Measurements from ENCODE around the gene CYB561D1. TPM values are rescaled to one million over a fixed set of nuclear protein-coding genes. Genes with fewer than 3 reads are reported as not detected.
A peak's percentile ranks its signal among the peaks of the same experiment; 100 is the strongest.

Gene CYB561D1
- total and polyA plus RNA-seq, 4 experiments from 2014 or later: 13.6 to 41.6 (median 28.9) TPM

DNA sequence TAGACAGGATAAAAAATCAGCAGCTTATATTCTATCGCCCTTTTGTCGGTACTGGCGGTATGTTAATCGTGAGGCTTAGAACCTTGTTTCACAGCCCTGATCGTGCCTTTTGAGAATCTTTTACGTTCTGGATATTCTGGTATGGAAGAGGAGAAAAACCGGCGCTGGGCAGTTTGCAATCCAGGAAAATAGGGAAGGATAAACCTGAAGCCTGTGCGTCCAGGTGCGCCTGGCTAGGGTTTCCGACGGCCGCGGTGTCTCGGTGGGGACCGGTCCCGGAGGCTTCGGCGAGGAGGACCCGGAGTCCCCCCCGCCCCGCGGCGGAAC lies 27.8 kb upstream of the CYB561D1 start:
- H3K4me1 Mint-ChIP-seq: peaks cover 0 to 7% (median 2%) of the 10 kb centered on the region in 4 donors
- H3K27me3 Mint-ChIP-seq: peaks cover 38 to 64% of the 10 kb centered on the region in 2 donors
- no peaks in the 10 kb centered on the region for H3K36me3 ChIP-seq (ENCODE audit: insufficient read depth, low read length)
- no peaks in the 10 kb centered on the region for H3K9me3 Mint-ChIP-seq
- POLR2A ChIA-PET (ENCODE audit: partially characterized antibody): no interaction called here
- peak overlapping the region in 1 of 7 donors; percentile 59 for H3K27ac Mint-ChIP-seq
- H3K4me3 Mint-ChIP-seq: peak overlapping the region; percentile 67 to 86 (median 74)
- peak overlapping the region in 1 of 2 donors; percentile 46 for H3K4me3 ChIP-seq (ENCODE audit: low read length in 2 of 2)
- no peaks in the 10 kb centered on the region for H3K36me3 Mint-ChIP-seq
- H3K9me3 ChIP-seq (ENCODE audit: control insufficient read depth in 1 of 2, low read length in 2 of 2): no peaks in the 10 kb centered on the region
- no peak overlapping the region for H3K27ac ChIP-seq (ENCODE audit: low read depth, low read length)
- CTCF ChIA-PET (ENCODE audit: partially characterized antibody): no interaction called here
- H3K27me3 ChIP-seq (ENCODE audit: insufficient read depth, low read length): peaks cover 44% of the 10 kb centered on the region
- DNase-seq: no peak
- intact Hi-C loops (cut with micrococcal nuclease): no loop called here
- H3K4me1 ChIP-seq (ENCODE audit: insufficient read depth, low read length): no peaks in the 10 kb centered on the region

- Histone ChIP-seq H3K4me3 (ENCODE audit: low read length in 2 of 2) (peak within 1 kb of the TSS in 1 of 2 donors; percentile 46), H3K9me3 (ENCODE audit: control insufficient read depth in 1 of 2, low read length in 2 of 2) (no peaks in the 10 kb centered on the region), H3K27ac (ENCODE audit: low read depth, low read length) (no peak within 1 kb of the TSS), H3K27me3 (ENCODE audit: insufficient read depth, low read length) (peaks cover 44% of the 10 kb centered on the region), H3K4me1 (ENCODE audit: insufficient read depth, low read length) (no peaks in the 10 kb centered on the region), H3K36me3 (ENCODE audit: insufficient read depth, low read length) (no peaks in the 10 kb centered on the region)
- peak within 1 kb of the TSS in 1 of 7 donors; percentile 59 for H3K27ac Mint-ChIP-seq
- H3K4me1 Mint-ChIP-seq: peaks cover 0 to 7% (median 2%) of the 10 kb centered on the region in 4 donors
- peak within 1 kb of the TSS; percentile 67 to 86 (median 74) for H3K4me3 Mint-ChIP-seq
- intact Hi-C loops (cut with micrococcal nuclease): no loop called here
- ChIA-PET POLR2A (ENCODE audit: partially characterized antibody) (no interaction called here), CTCF (ENCODE audit: partially characterized antibody) (no interaction called here)
- H3K27me3 Mint-ChIP-seq: peaks cover 38 to 59% of the 10 kb centered on the region in 2 donors
- no peaks in the 10 kb centered on the region for H3K9me3 Mint-ChIP-seq
- H3K36me3 Mint-ChIP-seq: no peaks in the 10 kb centered on the region
- DNase-seq: no peak
Observed at GRCh38 chr1:109466452-109467300, 27.2 kb upstream of the CYB561D1 start, which contains the start of gene SYPL2. SYPL2 (plus strand) TSS chr1:109466546; CDS start chr1:109466844, 298 bp downstream.

DNA sequence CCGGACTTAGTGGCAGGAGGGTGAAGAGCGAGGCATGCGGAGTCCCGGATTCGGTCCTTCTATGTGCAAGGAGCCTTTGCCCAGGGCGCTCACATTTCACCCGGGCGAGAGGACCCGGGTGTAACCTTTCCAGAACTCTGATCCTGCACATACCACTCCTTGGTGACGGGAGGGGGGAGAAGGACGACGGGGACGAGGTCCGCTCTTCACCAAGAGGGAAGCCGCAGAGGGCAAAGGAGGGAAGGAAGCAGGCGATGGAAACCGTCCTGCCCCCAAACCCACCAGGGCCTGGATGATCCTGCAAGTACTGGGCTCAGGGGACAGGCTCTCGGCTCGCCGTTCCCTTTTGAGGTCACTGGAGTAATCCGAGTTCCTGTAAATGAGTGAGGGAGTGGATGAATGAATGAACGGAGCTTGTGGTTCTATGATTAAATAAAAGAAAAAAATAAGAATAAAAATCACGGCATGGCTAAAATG lies 26.6 kb upstream of the CYB561D1 start:
- DNase-seq: no peak
- intact Hi-C loops (cut with micrococcal nuclease): no loop called here
- Histone ChIP-seq H3K4me1 (ENCODE audit: insufficient read depth, low read length) (no peaks in the 10 kb centered on the region), H3K27me3 (ENCODE audit: insufficient read depth, low read length) (peaks cover 39% of the 10 kb centered on the region), H3K27ac (ENCODE audit: low read depth, low read length) (no peak overlapping the region), H3K4me3 (ENCODE audit: low read length in 2 of 2) (no peak overlapping the region), H3K36me3 (ENCODE audit: insufficient read depth, low read length) (no peaks in the 10 kb centered on the region), H3K9me3 (ENCODE audit: control insufficient read depth in 1 of 2, low read length in 2 of 2) (no peaks in the 10 kb centered on the region)
- Mint-ChIP-seq H3K27me3 (peaks cover 36 to 59% of the 10 kb centered on the region in 2 donors), H3K9me3 (no peaks in the 10 kb centered on the region), H3K4me1 (peaks cover 0 to 7% (median 2%) of the 10 kb centered on the region in 4 donors), H3K4me3 (peak overlapping the region in 7 of 8 donors; percentile 47 to 72 (median 67)), H3K27ac (no peak overlapping the region), H3K36me3 (no peaks in the 10 kb centered on the region)
- ChIA-PET POLR2A (ENCODE audit: partially characterized antibody) (no interaction called here), CTCF (ENCODE audit: partially characterized antibody) (no interaction called here)

- ChIA-PET CTCF (ENCODE audit: partially characterized antibody) (no interaction called here), POLR2A (ENCODE audit: partially characterized antibody) (no interaction called here)
- no peaks in the 10 kb centered on the region for H3K36me3 ChIP-seq (ENCODE audit: insufficient read depth, low read length)
- H3K4me1 ChIP-seq (ENCODE audit: insufficient read depth, low read length): no peaks in the 10 kb centered on the region
- intact Hi-C loops (cut with micrococcal nuclease): no loop called here
- peaks cover 35 to 57% of the 10 kb centered on the region in 2 donors for H3K27me3 Mint-ChIP-seq
- no peak for DNase-seq
- H3K36me3 Mint-ChIP-seq: no peaks in the 10 kb centered on the region
- no peaks in the 10 kb centered on the region for H3K9me3 ChIP-seq (ENCODE audit: control insufficient read depth in 1 of 2, low read length in 2 of 2)
- H3K27me3 ChIP-seq (ENCODE audit: insufficient read depth, low read length): peaks cover 39% of the 10 kb centered on the region
- H3K27ac Mint-ChIP-seq: no peak overlapping the region
- H3K4me3 Mint-ChIP-seq: peak overlapping the region in 1 of 8 donors; percentile 72
- no peak overlapping the region for H3K4me3 ChIP-seq (ENCODE audit: low read length in 2 of 2)
- H3K4me1 Mint-ChIP-seq: peaks cover 0 to 7% (median 2%) of the 10 kb centered on the region in 4 donors
- H3K27ac ChIP-seq (ENCODE audit: low read depth, low read length): no peak overlapping the region
- H3K9me3 Mint-ChIP-seq: no peaks in the 10 kb centered on the region
Observed at GRCh38 chr1:109468061-109468460, 25.8 kb upstream of the CYB561D1 start.

DNA sequence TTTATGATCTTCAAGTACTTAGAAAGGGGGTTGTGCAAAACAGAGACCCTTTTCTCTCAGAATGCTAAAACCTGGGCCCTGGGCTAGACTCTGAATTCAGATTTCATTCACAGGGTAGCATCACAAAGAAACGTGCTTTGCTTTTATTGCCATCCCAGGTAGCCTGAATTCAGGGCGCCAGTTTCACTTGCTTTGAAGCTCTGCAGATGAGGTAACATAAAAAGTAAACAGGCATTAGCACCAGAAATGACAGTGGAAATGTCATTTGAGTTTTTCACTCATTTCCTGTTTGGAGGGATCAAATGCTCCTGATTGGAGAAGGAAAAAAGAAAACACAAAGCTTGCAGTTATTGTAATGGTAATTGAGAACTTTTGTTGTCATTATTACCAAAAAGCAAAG lies 25.0 kb upstream of the CYB561D1 start:
- no peak overlapping the region for H3K27ac ChIP-seq (ENCODE audit: low read depth, low read length)
- H3K36me3 ChIP-seq (ENCODE audit: insufficient read depth, low read length): no peaks in the 10 kb centered on the region
- Mint-ChIP-seq H3K36me3 (no peaks in the 10 kb centered on the region), H3K27me3 (peaks cover 35 to 60% of the 10 kb centered on the region in 2 donors), H3K9me3 (no peaks in the 10 kb centered on the region), H3K4me1 (peaks cover 0 to 7% (median 2%) of the 10 kb centered on the region in 4 donors), H3K4me3 (no peak overlapping the region), H3K27ac (no peak overlapping the region)
- no peak for DNase-seq
- H3K4me3 ChIP-seq (ENCODE audit: low read length in 2 of 2): no peak overlapping the region
- peaks cover 39% of the 10 kb centered on the region for H3K27me3 ChIP-seq (ENCODE audit: insufficient read depth, low read length)
- CTCF ChIA-PET (ENCODE audit: partially characterized antibody): interaction anchor here (1.3 kb wide), 1 partner anchor 15 kb away, joined by 3 read pairs; the partner anchor contains the start of gene ATXN7L2
- H3K4me1 ChIP-seq (ENCODE audit: insufficient read depth, low read length): no peaks in the 10 kb centered on the region
- POLR2A ChIA-PET (ENCODE audit: partially characterized antibody): no interaction called here
- no peaks in the 10 kb centered on the region for H3K9me3 ChIP-seq (ENCODE audit: control insufficient read depth in 1 of 2, low read length in 2 of 2)
- intact Hi-C loops (cut with micrococcal nuclease): no loop called here

DNA sequence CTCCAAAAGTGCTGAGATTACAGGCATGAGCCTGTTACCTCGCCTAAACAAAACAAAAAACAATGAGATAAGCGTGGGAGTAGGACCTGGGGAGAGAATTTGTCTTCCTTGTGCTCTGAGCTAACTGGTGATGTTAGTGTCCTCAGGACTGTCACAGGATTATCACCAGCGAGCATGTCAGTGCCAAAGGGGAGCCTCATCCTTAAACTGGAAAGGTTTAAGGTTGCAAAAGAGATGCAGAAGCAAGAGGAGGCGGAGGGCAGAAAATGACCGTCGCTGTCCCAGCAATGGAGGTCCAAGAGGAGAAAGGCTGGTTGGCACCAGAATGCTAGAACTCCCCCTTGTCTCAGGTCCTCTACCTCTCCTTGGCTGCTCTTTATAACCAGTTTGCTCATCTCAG lies 23.6 kb upstream of the CYB561D1 start:
- Mint-ChIP-seq H3K36me3 (no peaks in the 10 kb centered on the region), H3K27me3 (peaks cover 25 to 53% of the 10 kb centered on the region in 2 donors), H3K4me3 (no peak overlapping the region), H3K9me3 (no peaks in the 10 kb centered on the region), H3K27ac (no peak overlapping the region), H3K4me1 (peaks cover 0 to 7% (median 2%) of the 10 kb centered on the region in 4 donors)
- Histone ChIP-seq H3K36me3 (ENCODE audit: insufficient read depth, low read length) (no peaks in the 10 kb centered on the region), H3K4me3 (ENCODE audit: low read length in 2 of 2) (no peak overlapping the region), H3K27ac (ENCODE audit: low read depth, low read length) (no peak overlapping the region), H3K4me1 (ENCODE audit: insufficient read depth, low read length) (no peaks in the 10 kb centered on the region), H3K9me3 (ENCODE audit: control insufficient read depth in 1 of 2, low read length in 2 of 2) (no peaks in the 10 kb centered on the region), H3K27me3 (ENCODE audit: insufficient read depth, low read length) (peaks cover 39% of the 10 kb centered on the region)
- intact Hi-C loops (cut with micrococcal nuclease): no loop called here
- POLR2A ChIA-PET (ENCODE audit: partially characterized antibody): interaction anchor here (1.4 kb wide), 1 partner anchor 13 kb away, joined by 4 read pairs; the partner anchor contains the start of gene ATXN7L2
- CTCF ChIA-PET (ENCODE audit: partially characterized antibody): interaction anchor here (0.5 to 1.3 kb wide), 5 partner anchors 9 to 141 kb away, joined by 3 to 5 read pairs (median 4); no protein-coding TSS in a partner anchor
- DNase-seq: no peak

DNA sequence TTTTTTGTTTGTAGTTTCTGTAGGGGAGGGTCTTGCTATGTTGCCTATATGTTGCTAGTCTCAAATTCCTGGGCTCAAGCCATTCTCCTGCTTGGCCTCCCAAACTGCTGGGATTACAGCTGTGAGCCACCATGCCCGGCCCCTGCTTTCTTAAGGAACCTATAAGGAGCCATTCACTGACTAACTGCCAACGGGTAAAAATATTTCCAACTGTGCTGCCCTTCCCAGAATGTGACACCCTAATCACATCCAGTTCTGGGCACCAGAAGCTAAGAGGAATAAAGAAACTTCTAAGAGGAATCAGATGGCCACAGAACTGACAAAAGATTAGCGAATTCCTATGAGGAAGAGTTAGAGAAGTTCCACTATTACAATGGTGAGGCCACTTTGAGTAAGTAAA lies 21.1 kb upstream of the CYB561D1 start:
- no peaks in the 10 kb centered on the region for H3K4me1 Mint-ChIP-seq
- H3K36me3 Mint-ChIP-seq: no peaks in the 10 kb centered on the region
- H3K9me3 Mint-ChIP-seq: no peaks in the 10 kb centered on the region
- peaks cover 19 to 50% of the 10 kb centered on the region in 2 donors for H3K27me3 Mint-ChIP-seq
- Histone ChIP-seq H3K27ac (ENCODE audit: low read depth, low read length) (no peak overlapping the region), H3K36me3 (ENCODE audit: insufficient read depth, low read length) (no peaks in the 10 kb centered on the region), H3K4me1 (ENCODE audit: insufficient read depth, low read length) (no peaks in the 10 kb centered on the region), H3K4me3 (ENCODE audit: low read length in 2 of 2) (no peak overlapping the region), H3K27me3 (ENCODE audit: insufficient read depth, low read length) (peaks cover 35% of the 10 kb centered on the region), H3K9me3 (ENCODE audit: control insufficient read depth in 1 of 2, low read length in 2 of 2) (no peaks in the 10 kb centered on the region)
- no peak overlapping the region for H3K4me3 Mint-ChIP-seq
- CTCF ChIA-PET (ENCODE audit: partially characterized antibody): interaction anchor here (1.1 kb wide), 1 partner anchor 11 kb away, joined by 4 read pairs; the partner anchor contains the start of gene ATXN7L2
- no peak overlapping the region for H3K27ac Mint-ChIP-seq
- intact Hi-C loops (cut with micrococcal nuclease): no loop called here
- DNase-seq: no peak
- POLR2A ChIA-PET (ENCODE audit: partially characterized antibody): no interaction called here
